ENCODE results near the gene OPALIN.

Gene OPALIN

GRCh38 chr10:96299383-96299782 lies 59.4 kb downstream of the OPALIN start:
- ATAC-seq, result no peak
- no peak for TF ChIP-seq ZNF565 (CRISPR knock-in tag; conservative IDR thresholded peaks at IDR 0.05; ENCODE audit: low read depth)
- no peak for TF ChIP-seq TSHZ2 (CRISPR knock-in tag; IDR thresholded peaks at IDR 0.05)
- TF ChIP-seq PPARA (CRISPR knock-in tag; IDR thresholded peaks at IDR 0.05; ENCODE audit: borderline replicate concordance), result no peak
- no peak for TF ChIP-seq SNAI2 (CRISPR knock-in tag; IDR thresholded peaks at IDR 0.05)
- no peak for TF ChIP-seq TCF4 (CRISPR knock-in tag; IDR thresholded peaks at IDR 0.05; ENCODE audit: borderline replicate concordance)
- no peak for TF ChIP-seq ISL1 (CRISPR knock-in tag; IDR thresholded peaks at IDR 0.05)

GRCh38 chr10:96298362-96298761 lies 60.4 kb downstream of the OPALIN start:
- no peak for ATAC-seq
- TF ChIP-seq TCF4 (CRISPR knock-in tag; IDR thresholded peaks at IDR 0.05; ENCODE audit: borderline replicate concordance) (no peak), ESRRG (CRISPR knock-in tag; IDR thresholded peaks at IDR 0.05) (no peak), RARB (CRISPR knock-in tag; IDR thresholded peaks at IDR 0.05) (no peak), POU6F1 (CRISPR knock-in tag; IDR thresholded peaks at IDR 0.05; ENCODE audit: borderline replicate concordance, low read depth) (no peak), TOX (CRISPR knock-in tag; IDR thresholded peaks at IDR 0.05; ENCODE audit: borderline replicate concordance) (no peak), PATZ1 (CRISPR knock-in tag; IDR thresholded peaks at IDR 0.05; ENCODE audit: borderline replicate concordance) (no peak), ZFP3 (CRISPR knock-in tag; IDR thresholded peaks at IDR 0.05) (no peak), TSHZ2 (CRISPR knock-in tag; IDR thresholded peaks at IDR 0.05) (no peak)

GRCh38 chr10:96297486-96297885 lies 61.3 kb downstream of the OPALIN start:
- TF ChIP-seq GLIS3 (CRISPR knock-in tag; IDR thresholded peaks at IDR 0.05) (no peak), BACH2 (CRISPR knock-in tag; IDR thresholded peaks at IDR 0.05; ENCODE audit: borderline replicate concordance) (no peak), ZFP3 (CRISPR knock-in tag; IDR thresholded peaks at IDR 0.05) (no peak), ZFP30 (CRISPR knock-in tag; IDR thresholded peaks at IDR 0.05) (no peak), TCF4 (CRISPR knock-in tag; IDR thresholded peaks at IDR 0.05; ENCODE audit: borderline replicate concordance) (no peak), CREB5 (CRISPR knock-in tag; IDR thresholded peaks at IDR 0.05; ENCODE audit: low read depth) (no peak), TOX (CRISPR knock-in tag; IDR thresholded peaks at IDR 0.05; ENCODE audit: borderline replicate concordance) (no peak), CSDC2 (CRISPR knock-in tag; IDR thresholded peaks at IDR 0.05) (no peak)
- no peak for ATAC-seq

- no peak for ATAC-seq
- no peak for TF ChIP-seq CSDC2 (CRISPR knock-in tag; IDR thresholded peaks at IDR 0.05)
These were observed 63.3 kb downstream of the OPALIN start for GRCh38 chr10:96295475-96295874.
